WI38 (cell line): ENCODE data around the gene TCF12.

Experiments used
- H3K4me3 ChIP-seq: 2 replicates; pipeline ENCODE4 v1.5.1; 2011; ENCODE audit warnings: low read depth, mild to moderate bottlenecking, control low read depth, low read length
- TF ChIP-seq, protein P1 (sequence below): IDR thresholded peaks from 2 replicates; pipeline ENCODE4 v1.5.1; 2012; ENCODE audit warnings: low read depth, mild to moderate bottlenecking, control low read depth, low read length

The TCF12 gene

GRCh38 chr15:57057134-57057930, 138.9 kb downstream of the TCF12 start:
- H3K4me3 ChIP-seq = no peak overlapping the region
- TF ChIP-seq, protein P1, sequence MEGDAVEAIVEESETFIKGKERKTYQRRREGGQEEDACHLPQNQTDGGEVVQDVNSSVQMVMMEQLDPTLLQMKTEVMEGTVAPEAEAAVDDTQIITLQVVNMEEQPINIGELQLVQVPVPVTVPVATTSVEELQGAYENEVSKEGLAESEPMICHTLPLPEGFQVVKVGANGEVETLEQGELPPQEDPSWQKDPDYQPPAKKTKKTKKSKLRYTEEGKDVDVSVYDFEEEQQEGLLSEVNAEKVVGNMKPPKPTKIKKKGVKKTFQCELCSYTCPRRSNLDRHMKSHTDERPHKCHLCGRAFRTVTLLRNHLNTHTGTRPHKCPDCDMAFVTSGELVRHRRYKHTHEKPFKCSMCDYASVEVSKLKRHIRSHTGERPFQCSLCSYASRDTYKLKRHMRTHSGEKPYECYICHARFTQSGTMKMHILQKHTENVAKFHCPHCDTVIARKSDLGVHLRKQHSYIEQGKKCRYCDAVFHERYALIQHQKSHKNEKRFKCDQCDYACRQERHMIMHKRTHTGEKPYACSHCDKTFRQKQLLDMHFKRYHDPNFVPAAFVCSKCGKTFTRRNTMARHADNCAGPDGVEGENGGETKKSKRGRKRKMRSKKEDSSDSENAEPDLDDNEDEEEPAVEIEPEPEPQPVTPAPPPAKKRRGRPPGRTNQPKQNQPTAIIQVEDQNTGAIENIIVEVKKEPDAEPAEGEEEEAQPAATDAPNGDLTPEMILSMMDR = no peak

GRCh38 chr15:57059026-57059660, 140.7 kb downstream of the TCF12 start:
- TF ChIP-seq, protein P1 = no peak
- H3K4me3 ChIP-seq = no peak overlapping the region

- TF ChIP-seq, protein P1 = no peak
- H3K4me3 ChIP-seq = no peak overlapping the region
Measured at GRCh38 chr15:57060799-57061198, 142.4 kb downstream of the TCF12 start.

DNA sequence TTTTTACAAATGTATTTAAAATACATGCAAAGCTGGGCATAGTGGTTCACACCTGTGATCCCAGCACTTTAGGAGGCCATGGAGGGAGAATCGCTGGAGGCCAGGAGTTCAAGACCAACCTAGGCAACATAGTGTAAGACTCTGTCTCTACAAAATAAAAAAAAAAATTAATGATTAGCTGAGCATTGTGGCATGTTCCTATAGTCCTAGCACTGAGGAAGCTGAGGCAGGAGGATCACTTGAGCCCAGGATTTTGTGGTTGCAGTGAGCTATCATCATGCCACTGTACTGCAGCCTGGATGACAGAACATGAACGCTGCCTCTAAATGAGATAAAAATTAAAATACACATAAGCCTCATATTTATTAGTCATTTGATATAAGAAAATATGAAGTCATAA, 142.8 kb downstream of the TCF12 start:
- no peak overlapping the region for H3K4me3 ChIP-seq
- TF ChIP-seq, protein P1 = no peak

GRCh38 chr15:57061696-57062095, 143.3 kb downstream of the TCF12 start:
- TF ChIP-seq, protein P1 = no peak
- H3K4me3 ChIP-seq = no peak overlapping the region

DNA sequence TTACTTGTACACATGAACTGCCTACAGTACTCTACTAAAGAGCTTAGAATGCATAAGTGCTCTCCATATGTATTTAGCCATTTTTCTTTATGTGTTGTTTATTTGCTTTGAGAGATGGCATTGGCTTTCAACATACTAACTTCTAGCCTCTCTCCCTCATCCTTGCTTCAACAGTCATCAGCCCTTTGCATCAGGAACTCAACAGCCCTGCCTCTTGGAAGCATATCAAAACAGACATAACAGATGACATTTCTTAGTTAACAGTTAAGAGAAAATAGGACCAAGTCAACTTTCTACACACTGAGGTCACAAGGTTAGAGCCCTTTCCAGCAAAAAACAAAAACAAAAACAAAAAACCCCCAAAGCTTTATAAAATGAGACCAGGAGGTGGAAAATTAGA, 145.6 kb downstream of the TCF12 start:
- TF ChIP-seq, protein P1 = no peak
- H3K4me3 ChIP-seq = no peak overlapping the region

- no peak overlapping the region for H3K4me3 ChIP-seq
- TF ChIP-seq, protein P1 = no peak
Measured at GRCh38 chr15:57069423-57069822, 151.0 kb downstream of the TCF12 start.
